Thymus (tissue), 11 donors: ENCODE results near the gene YJU2. TPM values are rescaled to one million over a fixed set of nuclear protein-coding genes. Genes with fewer than 3 reads are reported as not detected.
A peak's percentile ranks its signal among the peaks of the same experiment; 100 is the strongest.
"Not testable (repeated sequence)": the region's sequence is repeated elsewhere in the genome, so short reads cannot be mapped to it uniquely, and the experiment has no call there.

ENCODE experiments used
- DNase-seq, 9 donors: peaks; one replicate each; pipeline ENCODE4 v3.0.0-alpha.2; 2013; ENCODE audit warnings: low spot score in 9 of 9, low read depth in 6 of 9, missing footprints in 1 of 9
- H3K27ac ChIP-seq, 2 donors: one replicate each; pipeline ENCODE4 v1.5.1; 2013; ENCODE audit warnings: control low read depth in 1 of 2, low read depth in 1 of 2, low read length in 1 of 2, mild to moderate bottlenecking in 1 of 2, moderate library complexity in 1 of 2
- H3K27me3 ChIP-seq, 2 donors: one replicate each; pipeline ENCODE4 v1.5.1; 2013; ENCODE audit warnings: low read length in 1 of 2; ENCODE audit not compliant: control insufficient read depth in 2 of 2, insufficient read depth in 1 of 2
- H3K36me3 ChIP-seq, 2 donors: one replicate each; pipeline ENCODE4 v1.5.1; 2013; ENCODE audit warnings: low read length in 1 of 2, mild to moderate bottlenecking in 1 of 2, moderate library complexity in 1 of 2; ENCODE audit not compliant: control insufficient read depth in 2 of 2, insufficient read depth in 2 of 2
- H3K4me1 ChIP-seq, 2 donors: one replicate each; pipeline ENCODE4 v1.5.1; 2013; ENCODE audit warnings: low read length in 2 of 2; ENCODE audit not compliant: control insufficient read depth in 2 of 2, insufficient read depth in 2 of 2
- H3K4me3 ChIP-seq, 2 donors: one replicate each; pipeline ENCODE4 v1.5.1; 2013; ENCODE audit warnings: low read length in 2 of 2, control low read depth in 1 of 2, mild to moderate bottlenecking in 1 of 2
- H3K9me3 ChIP-seq, 2 donors: one replicate each; pipeline ENCODE4 v1.5.1; 2013; ENCODE audit warnings: low read length in 1 of 2, mild to moderate bottlenecking in 1 of 2; ENCODE audit not compliant: control insufficient read depth in 2 of 2, insufficient read depth in 1 of 2
- WGBS: extraction: QIAGEN DNeasy Blood & Tissue Kit; methylation state at CpG from one replicate; pipeline ENCODE4 v1.1.7; 2013; 5-methylcytosine and 5-hydroxymethylcytosine counted together
- polyA plus RNA-seq: library from polyadenylated mRNA; stranded (reverse); fragments of 200-250 nt; gene quantifications from one replicate; pipeline ENCODE4 v1.2.3, GENCODE V29; 2013
- total RNA-seq: library from RNA; stranded (reverse); fragments of 120-200 nt; gene quantifications from one replicate; pipeline ENCODE4 v1.2.4, GENCODE V29; 2013
- donor health status: healthy.

Gene YJU2
- total and polyA plus RNA-seq, 2 donors, result 22.6 to 26.8 TPM

DNA sequence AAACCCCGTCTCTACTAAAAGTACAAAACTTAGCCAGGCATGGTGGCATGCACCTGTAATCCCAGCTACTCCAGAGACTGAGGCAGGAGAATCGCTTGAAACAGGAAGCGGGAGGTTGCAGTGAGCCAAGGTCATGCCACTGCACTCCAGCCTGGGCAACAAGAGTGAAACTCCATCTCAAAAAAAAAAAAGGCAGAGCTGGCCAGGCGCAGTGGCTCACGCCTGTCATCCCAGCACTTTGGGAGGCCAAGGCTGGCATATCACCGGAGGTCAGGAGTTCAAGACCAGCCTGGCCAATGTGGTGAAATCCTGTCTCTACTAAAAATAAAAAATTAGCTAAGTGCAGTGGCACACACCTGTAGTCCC lies 27.4 kb downstream of the YJU2 start:
- 97% methylated on average over 6 of the region's 6 CpGs for WGBS
- DNase-seq, H3K4me3 ChIP-seq, H3K4me1 ChIP-seq, H3K9me3 ChIP-seq, H3K27ac ChIP-seq: not testable (repeated sequence)
- Histone ChIP-seq H3K36me3 (peaks cover 7 to 16% of the 10 kb centered on the region in 2 donors), H3K27me3 (peaks cover 19 to 27% of the 10 kb centered on the region in 2 donors)

- no peak overlapping the region for H3K4me3 ChIP-seq
- DNase-seq, result no peak
- peaks cover 0 to 3% of the 10 kb centered on the region in 2 donors for H3K9me3 ChIP-seq
- H3K27ac ChIP-seq, result no peak overlapping the region
- peaks cover 0 to 3% of the 10 kb centered on the region in 2 donors for H3K36me3 ChIP-seq
- H3K4me1 ChIP-seq, result peaks cover 3 to 7% of the 10 kb centered on the region in 2 donors
- peaks cover 37 to 53% of the 10 kb centered on the region in 2 donors for H3K27me3 ChIP-seq
- WGBS, result 80% methylated on average over 16 of the region's 16 CpGs
Observed at GRCh38 chr19:4277191-4277696, 30.4 kb downstream of the YJU2 start.

DNA sequence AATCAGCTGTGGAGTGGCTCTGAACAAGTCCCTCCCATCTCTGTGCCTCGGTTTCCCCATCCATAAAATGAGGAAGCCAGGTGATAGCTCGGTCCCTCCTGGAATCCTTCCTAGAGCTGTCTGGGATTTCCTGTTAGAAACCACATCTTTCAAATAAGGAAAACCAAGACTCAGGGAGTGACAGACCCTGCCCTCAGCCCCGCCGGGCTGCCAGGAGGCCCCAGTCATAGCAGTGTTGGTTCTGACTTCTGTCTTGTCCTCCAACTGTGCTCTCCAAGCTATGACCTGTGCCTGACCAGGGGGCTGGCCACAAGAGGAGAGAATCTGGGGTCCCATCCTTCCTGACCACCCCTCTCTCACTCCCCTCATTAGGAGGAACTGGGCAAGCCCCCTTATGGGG lies 31.1 kb downstream of the YJU2 start:
- WGBS, result 4% methylated on average over 4 of the region's 4 CpGs
- no peak for DNase-seq
- Histone ChIP-seq H3K36me3 (peaks cover 0 to 3% of the 10 kb centered on the region in 2 donors), H3K27me3 (peaks cover 37 to 58% of the 10 kb centered on the region in 2 donors), H3K4me3 (no peak overlapping the region), H3K4me1 (peaks cover 3 to 7% of the 10 kb centered on the region in 2 donors), H3K27ac (no peak overlapping the region), H3K9me3 (peaks cover under 1 to 3% of the 10 kb centered on the region in 2 donors)

- H3K4me1 ChIP-seq, result peaks cover 3 to 7% of the 10 kb centered on the region in 2 donors
- no peaks in the 10 kb centered on the region for H3K36me3 ChIP-seq
- peaks cover 37 to 58% of the 10 kb centered on the region in 2 donors for H3K27me3 ChIP-seq
- H3K27ac ChIP-seq, result no peak within 1 kb of the TSS
- H3K4me3 ChIP-seq, result peak within 1 kb of the TSS in 1 of 2 donors; percentile 21
- peaks cover 1 to 3% of the 10 kb centered on the region in 2 donors for H3K9me3 ChIP-seq
- DNase-seq, result no peak
- WGBS, result 1% methylated on average over 43 of the region's 44 CpGs
Observed at GRCh38 chr19:4278419-4279266, 31.8 kb downstream of the YJU2 start, which contains the start of gene SHD. Gene SHD (plus strand): TSS chr19:4279266. CDS start chr19:4280064, 798 bp downstream.

DNA sequence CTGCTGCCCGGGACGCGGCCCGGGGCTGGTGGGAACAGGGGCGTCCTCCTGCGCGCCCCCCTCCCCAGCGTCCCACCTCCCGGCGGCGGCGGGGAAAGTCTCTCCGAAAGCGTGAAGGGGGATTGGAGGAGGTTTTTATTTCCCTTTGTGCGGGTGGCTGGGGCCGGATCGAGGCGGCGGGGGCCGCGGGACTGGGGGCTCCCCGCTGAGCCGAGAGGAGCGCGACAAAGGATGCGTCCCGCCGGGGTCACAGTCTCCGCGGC lies 32.3 kb downstream of the YJU2 start:
- Histone ChIP-seq H3K27ac (no peak overlapping the region), H3K4me3 (peak overlapping the region in 1 of 2 donors; percentile 21), H3K27me3 (peaks cover 37 to 58% of the 10 kb centered on the region in 2 donors), H3K9me3 (peaks cover 1 to 3% of the 10 kb centered on the region in 2 donors), H3K4me1 (peaks cover 3 to 7% of the 10 kb centered on the region in 2 donors), H3K36me3 (no peaks in the 10 kb centered on the region)
- WGBS, result under 1% methylated on average over 30 of the region's 30 CpGs
- DNase-seq, result no peak

GRCh38 chr19:4279530-4280422 lies 32.9 kb downstream of the YJU2 start:
- Histone ChIP-seq H3K36me3 (no peaks in the 10 kb centered on the region), H3K27ac (no peak overlapping the region), H3K9me3 (peaks cover 1 to 3% of the 10 kb centered on the region in 2 donors), H3K4me3 (peak overlapping the region in 1 of 2 donors; percentile 21), H3K4me1 (peaks cover 3 to 7% of the 10 kb centered on the region in 2 donors), H3K27me3 (peaks cover 37 to 63% of the 10 kb centered on the region in 2 donors)
- no peak for DNase-seq
- 5% methylated on average over 71 of the region's 71 CpGs for WGBS

- no peak for DNase-seq
- H3K36me3 ChIP-seq, result no peaks in the 10 kb centered on the region
- H3K27me3 ChIP-seq, result peaks cover 17 to 37% of the 10 kb centered on the region in 2 donors
- H3K4me1 ChIP-seq, result peaks cover 3 to 4% of the 10 kb centered on the region in 2 donors
- no peak overlapping the region for H3K4me3 ChIP-seq
- H3K27ac ChIP-seq, result no peak overlapping the region
- H3K9me3 ChIP-seq, result peaks cover 0 to 1% of the 10 kb centered on the region in 2 donors
- 72% methylated on average over 20 of the region's 20 CpGs for WGBS
Observed at GRCh38 chr19:4284176-4284958, 37.5 kb downstream of the YJU2 start.

- Histone ChIP-seq H3K27ac (no peak overlapping the region), H3K4me3 (no peak overlapping the region), H3K36me3 (no peaks in the 10 kb centered on the region), H3K9me3 (peaks cover 0 to 1% of the 10 kb centered on the region in 2 donors), H3K4me1 (peaks cover 0 to 2% of the 10 kb centered on the region in 2 donors), H3K27me3 (peaks cover 11 to 31% of the 10 kb centered on the region in 2 donors)
- DNase-seq, result no peak
- WGBS, result 85% methylated on average over 6 of the region's 6 CpGs
Observed at GRCh38 chr19:4284974-4285373, 38.1 kb downstream of the YJU2 start.
